Islet of Langerhans (tissue), 1 donor: ENCODE data around the gene CBX5.
A peak's percentile ranks its signal among the peaks of the same experiment; 100 is the strongest.
"Not testable (repeated sequence)": the region's sequence is repeated elsewhere in the genome, so short reads cannot be mapped to it uniquely, and the experiment has no call there.

Experiments
- FAIRE-seq: peaks from one replicate; lab custom pipeline; 2011; peaks lifted over from hg19 to GRCh38; lab: Jason Lieb, UNC

CBX5 gene

GRCh38 chr12:54265364-54265812 lies 14.5 kb downstream of the CBX5 start:
- no peak for FAIRE-seq

- FAIRE-seq = no peak
These were observed 17.5 kb downstream of the CBX5 start for GRCh38 chr12:54262403-54262925.

GRCh38 chr12:54261815-54262402 lies 18.0 kb downstream of the CBX5 start:
- no peak for FAIRE-seq

DNA sequence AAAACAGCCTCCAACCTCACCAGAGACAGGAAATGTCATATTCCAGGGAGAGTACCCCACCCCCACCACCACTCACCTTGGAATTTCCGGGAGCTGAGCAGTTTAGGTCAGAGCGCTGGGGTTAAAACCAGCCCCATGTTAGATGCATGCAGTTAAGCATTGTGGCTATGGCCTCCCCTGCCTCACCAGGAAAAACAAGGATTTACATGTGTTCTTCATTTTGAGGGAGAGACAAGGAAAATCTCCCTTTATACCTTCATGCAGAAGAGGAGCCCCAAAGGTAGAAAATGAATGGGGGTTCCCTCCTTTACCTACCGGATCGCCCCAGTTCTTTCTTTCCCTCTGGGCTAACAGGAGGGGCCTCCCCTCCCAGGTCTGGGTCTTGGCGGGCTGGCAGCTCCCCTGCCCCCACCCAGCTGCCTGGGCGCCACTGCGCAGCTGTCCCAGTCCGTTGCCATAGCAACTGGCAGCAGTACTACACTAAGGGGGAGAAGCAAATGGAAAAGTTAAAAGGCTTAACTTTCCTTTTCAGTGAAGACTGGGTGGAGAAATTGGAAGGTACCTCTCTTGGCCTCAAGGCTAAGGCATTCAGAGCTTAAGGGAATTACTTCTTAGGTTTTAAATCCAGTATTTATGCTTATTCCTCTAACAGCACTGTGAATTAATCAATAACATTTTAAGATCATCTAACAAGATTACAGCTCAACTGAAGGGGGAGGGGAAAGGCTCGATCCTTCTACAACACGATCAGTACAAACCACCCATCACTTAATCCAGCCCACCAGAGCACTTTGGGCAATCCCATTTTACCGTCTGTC lies 20.5 kb downstream of the CBX5 start:
- FAIRE-seq = no peak

DNA sequence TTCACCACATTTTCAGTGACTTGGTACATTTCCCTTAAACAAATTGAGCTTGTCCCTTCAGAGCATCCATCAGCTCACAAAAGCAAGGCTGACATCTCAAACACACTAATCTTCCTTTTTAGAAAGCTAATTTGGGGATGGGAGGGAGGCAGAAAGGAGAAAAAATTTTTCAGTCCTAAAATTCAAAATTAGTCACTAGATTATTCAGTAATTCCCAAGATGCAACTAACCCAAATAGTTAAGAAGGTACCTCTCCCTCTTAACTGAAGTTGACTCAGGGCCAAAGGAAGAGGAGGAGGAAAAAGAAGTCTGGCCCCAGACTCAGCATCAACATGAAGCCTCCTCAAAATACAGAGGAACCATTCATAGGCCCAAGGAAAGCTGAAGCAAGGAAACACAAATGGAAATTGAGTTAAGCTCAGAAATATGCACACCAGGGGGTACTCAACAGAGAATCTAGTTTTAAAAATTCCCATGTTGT lies 21.7 kb downstream of the CBX5 start:
- no peak for FAIRE-seq

DNA sequence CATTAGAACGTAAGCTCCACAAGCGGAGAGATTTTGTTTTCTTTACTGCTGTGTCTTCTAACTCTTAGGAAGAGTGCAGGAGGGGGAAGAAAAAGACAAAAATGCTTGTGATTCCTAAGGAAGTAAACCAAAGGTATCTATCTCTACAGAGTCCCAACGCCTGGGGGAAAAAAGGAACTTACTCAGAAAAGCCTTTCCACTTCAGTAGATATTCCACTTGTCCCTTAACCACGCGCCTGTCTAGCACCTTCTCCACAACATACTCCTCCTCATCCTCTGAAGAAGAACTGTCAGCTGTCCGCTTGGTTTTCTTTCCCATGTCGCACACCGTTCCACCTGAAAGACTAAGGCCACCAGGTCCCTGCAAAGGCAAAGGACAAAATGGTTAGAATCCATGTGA lies 22.6 kb downstream of the CBX5 start:
- FAIRE-seq = no peak

GRCh38 chr12:54253240-54253639 lies 26.7 kb downstream of the CBX5 start:
- no peak for FAIRE-seq

DNA sequence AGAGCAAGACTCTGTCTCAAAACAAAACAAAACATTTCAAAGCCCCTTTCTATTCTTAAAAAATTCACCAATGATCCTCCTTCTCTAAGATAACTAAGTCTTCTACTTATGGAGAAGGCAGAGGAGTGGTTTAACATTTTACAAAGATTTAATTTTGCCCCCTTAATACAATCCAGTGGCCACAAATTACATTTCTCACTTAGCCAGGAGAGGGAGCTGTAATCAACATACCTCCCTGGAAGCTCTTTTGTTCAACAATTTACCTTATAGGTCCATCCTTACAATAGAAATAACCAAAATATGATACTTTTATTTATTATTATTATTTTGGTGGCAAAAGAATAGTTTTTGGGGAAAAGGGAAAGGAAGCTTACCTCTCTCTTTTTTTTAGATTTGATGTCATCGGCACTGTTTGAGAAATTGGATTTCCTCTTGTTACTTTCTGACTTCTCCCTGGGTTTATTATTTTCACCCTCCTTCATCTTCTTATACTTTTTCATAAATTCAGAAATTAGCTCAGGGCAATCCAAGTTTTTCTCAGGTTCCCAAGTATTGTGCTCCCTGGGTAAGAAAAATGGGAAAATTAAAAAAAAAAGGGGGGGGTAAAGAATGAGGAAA lies 28.1 kb downstream of the CBX5 start:
- FAIRE-seq = peak; percentile 62

GRCh38 chr12:54249489-54249888 lies 30.4 kb downstream of the CBX5 start:
- no peak for FAIRE-seq

GRCh38 chr12:54246011-54246641 lies 33.8 kb downstream of the CBX5 start:
- no peak for FAIRE-seq

GRCh38 chr12:54240971-54241588 lies 38.8 kb downstream of the CBX5 start:
- no peak for FAIRE-seq

DNA sequence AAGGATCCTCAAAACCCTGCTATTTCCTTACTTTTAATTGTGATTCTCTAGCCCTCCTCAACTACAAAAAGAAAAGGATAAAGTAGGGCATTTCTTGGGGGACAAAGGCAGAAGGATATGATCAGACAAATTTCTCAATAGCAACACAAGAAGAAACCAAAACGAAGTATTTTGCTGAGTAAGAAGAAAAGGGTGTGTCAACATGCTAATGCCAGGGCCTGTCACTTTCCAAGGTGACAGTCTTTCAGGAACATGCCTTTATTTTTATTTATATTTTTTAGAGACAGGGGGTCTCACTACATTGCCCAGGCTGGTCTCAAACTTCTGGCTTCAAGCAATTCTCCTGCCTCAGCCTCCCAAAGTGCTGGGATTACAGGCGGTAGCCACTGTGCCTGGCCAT lies 39.8 kb downstream of the CBX5 start:
- FAIRE-seq = no peak

DNA sequence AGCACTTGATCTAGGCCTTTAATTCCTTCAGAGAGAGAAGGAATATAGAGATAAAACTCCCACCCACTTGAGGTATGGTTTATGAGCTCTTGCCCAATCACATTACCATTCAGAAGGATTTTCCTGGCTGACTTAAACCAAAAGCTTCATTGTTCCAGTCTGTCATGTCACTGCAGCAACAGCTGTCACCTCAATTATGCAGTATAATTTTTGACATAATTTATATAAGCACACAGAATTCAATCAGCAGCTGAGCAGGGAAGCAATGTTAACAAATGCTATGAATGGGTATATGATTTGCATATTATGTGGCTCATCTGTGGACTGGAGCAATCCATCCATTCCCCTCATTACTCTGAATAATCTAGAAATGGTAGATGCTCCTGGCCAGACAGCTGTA lies 40.3 kb downstream of the CBX5 start:
- no peak for FAIRE-seq

- no peak for FAIRE-seq
These were observed 41.4 kb downstream of the CBX5 start for GRCh38 chr12:54238531-54238930.

- FAIRE-seq = no peak
These were observed 47.1 kb downstream of the CBX5 start for GRCh38 chr12:54232790-54233189.

DNA sequence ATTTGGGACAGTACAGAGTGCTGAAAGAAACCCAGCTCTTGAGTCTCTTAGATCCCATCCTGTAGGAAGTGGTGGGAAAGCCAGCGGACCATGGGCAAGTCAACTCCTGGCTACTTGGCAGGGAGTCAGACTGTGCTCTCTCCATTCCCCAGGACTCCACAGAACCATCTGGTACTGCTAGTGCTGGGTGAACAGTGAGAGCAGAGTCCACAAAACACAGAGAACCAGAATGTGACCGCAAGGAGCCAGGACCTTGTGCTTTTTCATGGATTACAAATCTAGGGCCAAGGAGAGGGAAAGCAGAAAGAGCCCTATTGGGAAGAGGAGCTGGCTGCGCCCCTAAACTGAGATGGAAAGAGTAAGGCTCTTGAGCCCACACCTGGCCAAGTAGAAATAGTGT lies 48.7 kb downstream of the CBX5 start:
- FAIRE-seq = not testable (repeated sequence)

- no peak for FAIRE-seq
These were observed 49.4 kb downstream of the CBX5 start for GRCh38 chr12:54230555-54230954.

- no peak for FAIRE-seq
These were observed 50.2 kb downstream of the CBX5 start for GRCh38 chr12:54229624-54230212.

DNA sequence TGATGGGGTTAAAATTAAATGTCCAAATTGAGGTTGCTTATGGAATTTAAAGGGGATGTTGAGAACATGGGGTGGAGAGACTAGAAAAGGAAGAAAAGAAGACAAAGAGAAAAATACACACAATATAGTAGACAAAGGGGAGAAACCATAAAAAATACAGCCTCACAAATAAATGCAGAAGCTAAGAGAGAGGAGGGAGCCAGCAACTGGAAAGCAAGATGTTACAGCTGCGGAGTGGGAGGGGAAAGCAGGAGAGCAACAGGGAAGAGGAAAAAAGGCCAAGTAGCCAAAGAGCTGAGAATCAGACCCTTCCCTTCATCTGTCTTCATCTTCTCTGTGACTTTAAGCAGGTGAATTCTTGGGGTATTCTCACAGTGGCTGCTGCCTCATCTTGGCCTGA lies 51.5 kb downstream of the CBX5 start:
- no peak for FAIRE-seq

DNA sequence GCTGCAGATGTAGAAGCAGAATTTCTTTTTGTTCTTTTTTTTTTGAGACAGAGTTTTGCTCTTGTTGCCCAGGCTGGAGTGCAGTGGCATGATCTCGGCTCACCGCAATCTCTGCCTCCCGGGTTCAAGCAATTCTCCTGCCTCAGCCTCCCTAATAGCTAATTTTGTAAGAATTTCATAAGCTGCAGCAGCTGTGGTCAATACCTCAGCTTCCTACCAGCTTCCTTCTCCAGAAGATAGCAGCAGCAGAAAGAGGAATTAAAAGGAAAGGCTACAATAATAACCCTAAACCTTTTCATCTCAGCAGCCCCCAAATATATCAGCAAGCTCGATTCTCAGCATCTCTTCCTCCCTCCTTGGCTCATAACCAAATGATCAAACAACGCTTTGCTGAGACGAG lies 52.0 kb downstream of the CBX5 start:
- not testable (repeated sequence) for FAIRE-seq

GRCh38 chr12:54227376-54227775 lies 52.5 kb downstream of the CBX5 start:
- no peak for FAIRE-seq

DNA sequence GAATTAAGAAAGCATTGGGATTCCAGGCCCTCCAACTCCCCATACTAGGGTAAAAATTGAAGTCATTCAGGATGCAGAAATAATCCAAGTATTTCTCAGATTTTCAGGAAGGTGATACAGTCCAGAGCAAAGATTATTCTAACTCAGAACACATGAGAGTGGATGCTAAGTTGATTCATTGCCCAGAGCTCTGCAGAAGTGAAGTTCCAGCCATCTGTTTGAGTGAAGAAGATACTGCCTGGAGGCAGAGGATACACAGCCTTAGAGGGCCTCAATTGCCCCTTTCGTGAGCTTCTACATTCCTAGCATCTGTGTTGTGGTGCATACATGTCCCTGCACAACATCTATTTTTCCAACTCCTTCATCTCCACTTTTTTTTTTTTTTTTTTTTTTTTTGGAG lies 54.3 kb downstream of the CBX5 start:
- FAIRE-seq = no peak
